ENCODE results near the gene TNNI2.
"Not testable (repeated sequence)": the region's sequence is repeated elsewhere in the genome, so short reads cannot be mapped to it uniquely, and the experiment has no call there.

Gene TNNI2

GRCh38 chr11:1864231-1864630 is 25.4 kb downstream of the TNNI2 start:
- no peak for DNase-seq

GRCh38 chr11:1864831-1865665 is 26.3 kb downstream of the TNNI2 start:
- no peak for DNase-seq

DNA sequence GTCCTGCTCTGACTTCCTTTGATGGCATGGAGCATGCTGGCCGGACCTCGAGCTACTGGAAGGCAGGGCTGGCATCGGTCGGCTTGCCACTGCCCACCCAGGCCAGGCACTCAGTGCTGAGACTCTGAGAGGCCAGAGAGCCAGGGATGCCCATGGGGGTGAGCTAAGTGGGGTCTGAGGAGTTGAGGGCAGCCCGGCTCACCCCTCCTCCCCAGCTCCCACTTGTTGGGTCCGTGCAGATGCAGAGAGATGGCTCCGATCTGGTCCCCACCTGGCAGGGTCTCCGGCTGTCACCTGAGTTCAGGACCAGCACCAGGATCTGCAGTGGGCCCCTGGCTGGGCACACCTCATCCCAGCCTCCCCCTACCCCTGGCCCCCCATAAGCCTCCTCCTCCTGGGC is 27.4 kb downstream of the TNNI2 start:
- DNase-seq = no peak

- no peak for DNase-seq
These were observed 28.0 kb downstream of the TNNI2 start for GRCh38 chr11:1866776-1867175.

DNA sequence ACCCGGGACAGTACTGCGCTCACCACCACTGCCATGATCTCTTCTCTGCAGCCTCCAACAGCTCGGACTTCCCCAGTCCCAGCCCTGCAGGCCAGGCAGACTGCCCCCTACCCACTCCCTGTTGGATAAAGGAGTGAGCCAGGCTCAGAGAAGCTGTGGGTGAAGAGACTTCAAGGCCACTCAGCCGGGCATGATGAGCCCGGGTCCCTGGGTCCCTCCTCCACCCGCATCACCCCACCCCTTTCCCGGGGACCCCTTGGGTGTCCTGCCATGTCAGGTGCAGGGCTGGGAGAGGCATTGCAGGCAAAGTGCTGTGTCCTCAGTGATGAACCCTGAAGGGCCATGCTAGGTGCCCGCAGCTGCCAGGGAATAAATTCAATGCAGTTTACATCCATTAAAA is 28.6 kb downstream of the TNNI2 start:
- no peak for DNase-seq

DNA sequence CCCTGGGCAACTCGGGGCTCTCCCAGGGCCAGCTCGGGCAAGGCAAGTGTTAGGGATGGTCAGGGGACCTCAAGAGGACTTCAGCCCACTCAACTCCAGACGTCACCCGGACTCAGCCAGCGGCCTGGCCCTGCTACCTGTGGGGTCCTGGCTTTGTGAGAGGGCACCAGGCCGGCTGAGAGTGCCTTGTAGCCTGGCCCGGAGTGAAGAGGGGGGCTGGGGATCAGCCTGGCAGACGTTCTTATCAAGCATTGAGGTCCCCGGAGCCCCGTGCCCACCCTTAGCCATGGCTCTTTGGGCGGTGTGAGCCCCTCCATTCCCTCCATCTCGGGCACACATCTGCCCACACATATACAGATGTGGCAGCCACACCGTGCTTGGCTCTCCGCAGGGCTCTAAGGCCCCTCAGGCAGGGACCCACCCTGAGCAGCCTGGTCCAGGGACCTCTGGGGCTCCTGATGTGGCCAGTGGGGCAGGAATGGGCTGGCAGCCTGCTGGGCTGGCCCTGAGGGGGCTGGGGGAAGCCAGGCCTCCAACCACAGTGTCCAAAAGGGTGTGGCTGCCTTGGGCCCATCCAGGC is 29.4 kb downstream of the TNNI2 start:
- no peak for DNase-seq

DNA sequence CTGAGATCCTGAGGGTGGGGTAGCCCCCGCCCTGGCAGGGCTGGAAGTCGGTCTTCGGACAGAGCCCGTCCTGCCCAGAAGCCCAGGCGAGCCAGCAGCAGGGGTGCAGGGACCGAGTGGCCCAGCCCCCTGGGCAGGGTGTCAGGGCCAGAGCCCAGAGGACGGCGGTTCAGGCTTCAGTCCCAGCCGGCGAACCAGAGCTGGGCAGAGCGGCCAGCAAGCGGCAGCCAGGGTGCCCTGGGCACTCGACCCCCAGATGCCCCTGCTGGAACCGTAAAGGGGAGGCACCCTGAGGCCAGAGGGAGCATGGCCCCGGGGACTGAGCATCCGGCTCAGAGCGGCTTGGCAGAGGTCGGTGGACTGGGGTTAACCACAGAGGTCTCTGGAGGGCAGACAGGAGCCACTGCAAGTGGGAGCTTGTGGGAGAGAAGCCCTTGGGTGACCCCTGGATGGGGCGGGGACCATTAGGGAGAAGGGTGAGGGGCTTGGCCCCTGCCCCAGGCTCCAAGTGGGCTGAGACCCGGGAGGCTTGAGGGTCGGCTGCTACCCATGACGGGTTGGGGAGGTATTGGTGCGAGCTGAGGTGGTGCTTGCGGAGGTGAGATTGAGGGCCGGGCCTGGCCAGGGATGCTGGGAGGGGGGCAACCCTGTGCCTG is 30.0 kb downstream of the TNNI2 start:
- DNase-seq = no peak

- DNase-seq = no peak
These were observed 30.9 kb downstream of the TNNI2 start for GRCh38 chr11:1869427-1870325.

GRCh38 chr11:1870326-1870696 is 31.5 kb downstream of the TNNI2 start:
- DNase-seq = no peak

- DNase-seq = no peak
These were observed 32.1 kb downstream of the TNNI2 start for GRCh38 chr11:1870721-1871466.

DNA sequence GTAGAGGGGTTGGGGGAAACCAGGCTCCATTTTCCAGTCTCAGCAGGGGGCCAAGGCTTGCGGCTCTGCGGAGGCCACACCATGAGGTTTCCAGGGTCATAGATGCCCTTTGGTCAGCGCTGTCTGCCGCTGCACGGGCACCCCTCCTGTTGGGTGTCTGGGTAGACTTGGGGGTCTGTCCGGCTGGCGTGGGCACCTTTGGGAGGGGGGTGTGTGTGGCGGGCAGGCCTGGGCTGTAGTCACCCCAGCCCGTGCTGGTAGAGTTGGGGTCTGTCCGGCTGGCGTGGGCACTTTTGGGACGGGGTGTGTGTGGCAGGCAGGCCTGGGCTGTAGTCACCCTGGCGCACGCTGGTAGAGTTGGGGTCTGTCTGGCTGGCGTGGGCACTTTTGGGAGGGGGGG is 32.8 kb downstream of the TNNI2 start:
- no peak for DNase-seq

- DNase-seq = no peak
These were observed 33.6 kb downstream of the TNNI2 start for GRCh38 chr11:1872267-1872985.

DNA sequence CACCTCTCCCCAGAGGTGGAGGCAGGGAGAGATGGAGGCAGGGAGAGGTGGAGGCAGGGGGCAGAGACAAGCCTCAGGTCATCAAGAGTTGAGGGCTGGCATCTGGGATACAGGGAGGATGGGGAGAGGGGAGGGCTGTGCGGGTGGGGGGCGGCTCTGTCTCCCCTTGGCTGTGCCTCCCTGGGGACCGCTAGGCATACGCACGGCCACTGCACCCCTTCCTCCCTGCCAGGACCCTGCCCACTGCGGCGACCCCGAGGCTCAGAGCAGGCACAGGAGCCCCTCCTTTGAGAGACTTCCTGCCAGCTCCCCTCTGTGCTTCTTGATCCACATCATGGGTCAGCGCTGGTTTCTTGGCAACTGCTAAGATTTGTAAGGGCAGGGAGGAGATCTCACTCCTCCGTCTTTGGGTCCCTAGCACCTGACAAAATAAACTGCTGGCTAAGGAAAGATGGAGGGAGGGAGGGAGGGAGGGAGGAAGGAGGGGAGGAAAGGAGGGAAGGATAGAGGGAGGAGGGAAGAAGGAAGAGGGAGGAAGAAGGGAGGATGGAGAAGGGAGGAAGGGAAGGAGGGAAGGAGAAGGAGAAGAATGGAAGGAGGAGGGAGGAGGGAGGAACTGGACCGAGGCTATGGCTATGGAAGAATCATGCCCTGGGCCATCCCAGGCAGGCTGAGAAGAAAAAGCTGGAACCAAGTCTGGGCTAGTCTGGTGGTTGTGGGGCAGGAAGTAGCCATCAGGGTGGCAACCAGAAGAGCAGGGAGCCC is 34.4 kb downstream of the TNNI2 start:
- no peak for DNase-seq

DNA sequence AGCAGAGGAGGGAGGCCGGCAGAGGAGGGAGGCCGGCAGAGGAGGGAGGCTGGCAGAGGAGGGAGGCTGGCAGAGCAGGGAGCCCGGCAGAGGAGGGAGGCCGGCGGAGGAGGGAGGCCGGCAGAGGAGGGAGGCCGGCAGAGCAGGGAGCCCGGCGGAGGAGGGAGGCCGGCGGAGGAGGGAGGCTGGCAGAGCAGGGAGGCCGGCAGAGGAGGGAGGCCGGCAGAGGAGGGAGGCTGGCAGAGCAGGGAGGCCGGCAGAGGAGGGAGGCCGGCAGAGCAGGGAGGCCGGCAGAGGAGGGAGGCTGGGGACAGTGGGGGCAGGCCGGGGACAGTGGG is 35.0 kb downstream of the TNNI2 start:
- DNase-seq = not testable (repeated sequence)

DNA sequence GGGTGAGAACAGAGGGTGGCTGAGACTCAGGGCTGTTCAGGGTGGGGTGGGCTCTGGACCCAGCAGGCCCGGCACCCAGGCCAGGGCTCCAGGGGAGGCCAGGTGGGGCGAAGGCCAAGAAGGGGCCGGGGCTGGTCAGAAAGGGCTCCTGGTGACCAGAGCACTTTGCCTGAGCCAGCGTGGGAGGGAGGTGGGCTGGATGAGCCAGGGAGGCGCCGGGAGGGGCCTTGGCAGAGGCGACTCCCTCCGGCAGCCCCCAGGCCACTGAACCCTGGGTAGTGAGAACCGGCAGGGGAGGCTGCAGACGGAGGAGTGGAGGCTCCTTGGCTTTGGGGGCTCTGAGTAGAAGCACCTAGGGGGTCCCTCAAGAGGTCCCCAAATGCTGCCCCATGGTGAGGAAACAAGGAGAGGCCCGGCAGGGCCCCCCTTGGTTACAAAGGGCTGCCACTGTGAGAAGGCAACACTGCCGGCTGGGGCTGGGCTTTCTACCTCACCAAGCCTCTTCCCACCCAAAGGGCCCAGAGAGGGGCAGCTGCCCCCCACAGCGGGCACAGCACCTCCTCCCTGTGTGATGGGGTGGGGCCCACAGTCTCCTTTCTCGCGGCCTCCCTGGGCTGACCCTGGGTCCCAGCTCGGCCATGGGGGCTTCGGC is 35.8 kb downstream of the TNNI2 start:
- DNase-seq = not testable (repeated sequence)

GRCh38 chr11:1875093-1875850 is 36.5 kb downstream of the TNNI2 start:
- no peak for DNase-seq

DNA sequence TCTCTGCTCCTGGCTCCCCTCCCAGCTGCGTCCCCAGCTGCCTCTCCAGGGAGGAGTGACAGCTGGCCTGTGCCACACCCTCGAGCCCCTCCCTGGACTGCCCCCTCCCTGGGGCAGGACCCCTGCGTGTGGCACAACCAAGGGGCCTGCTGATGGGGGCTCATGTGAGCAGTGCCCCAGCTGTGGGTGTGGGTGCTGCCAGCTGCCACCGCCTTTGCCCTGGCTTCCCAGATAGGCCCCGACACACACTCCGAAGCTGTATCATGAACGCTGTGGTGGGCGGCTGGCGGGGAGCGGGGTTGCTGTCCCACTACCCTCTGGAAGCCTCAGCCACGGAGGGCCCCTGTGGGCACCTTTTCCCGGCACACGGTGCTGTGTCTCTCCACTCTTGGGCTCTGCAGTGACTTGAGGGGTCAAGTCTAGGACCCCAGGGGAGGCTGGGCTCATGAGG is 37.1 kb downstream of the TNNI2 start:
- not testable (repeated sequence) for DNase-seq

DNA sequence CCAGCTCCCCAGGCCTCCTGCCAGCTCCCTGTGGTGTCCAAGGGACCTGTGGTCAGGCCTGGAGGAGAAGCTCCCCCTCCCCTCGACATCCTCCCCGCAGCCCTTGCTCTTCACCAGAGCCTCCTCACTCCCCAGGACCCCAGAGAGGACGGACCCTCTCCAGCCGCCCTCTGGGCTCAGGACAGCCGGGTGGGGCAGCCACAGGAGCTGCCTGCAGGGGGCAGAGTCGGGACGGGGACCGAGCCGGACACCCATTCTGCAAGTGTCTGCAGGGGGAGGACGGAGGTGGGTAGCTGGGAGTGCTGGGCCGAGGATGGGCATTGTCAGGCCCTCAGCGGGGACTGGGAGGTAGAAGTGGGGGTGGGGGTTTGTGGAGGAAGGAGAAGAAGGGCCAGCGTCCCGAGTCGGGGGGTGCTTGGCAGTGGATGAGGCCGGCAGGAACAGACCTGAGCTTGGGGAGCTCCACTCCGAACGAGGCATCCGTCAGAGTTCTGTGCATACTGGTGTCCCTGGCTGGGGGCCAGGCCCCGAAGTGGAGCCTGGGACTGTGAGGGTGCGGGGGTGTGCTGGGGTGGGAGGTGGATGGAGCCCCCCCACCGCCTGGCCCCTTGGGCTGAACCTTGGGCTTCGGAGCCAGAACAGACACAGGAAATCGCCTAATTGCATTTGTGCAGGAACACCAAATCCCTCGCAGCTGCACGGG is 37.7 kb downstream of the TNNI2 start:
- DNase-seq = no peak
